Measurements from ENCODE around the gene ZNF646.

The ZNF646 gene

GRCh38 chr16:31082368-31083045 is 8.3 kb downstream of the ZNF646 start:
- H3K4me3 Mint-ChIP-seq = no peak overlapping the region
- H3K27ac Mint-ChIP-seq (ENCODE audit: low read depth) = peak overlapping the region; percentile 78

GRCh38 chr16:31083081-31083480 is 8.9 kb downstream of the ZNF646 start:
- no peak for ATAC-seq (replicated peaks; ENCODE audit: extremely low read depth, poor library complexity, severe bottlenecking)
- H3K4me3 Mint-ChIP-seq = no peak overlapping the region
- DNase-seq (ENCODE audit: low spot score in 2 of 2) = no peak
- no peaks in the 10 kb centered on the region for H3K27me3 Mint-ChIP-seq
- peaks cover 13% of the 10 kb centered on the region for H3K36me3 Mint-ChIP-seq (ENCODE audit: insufficient read depth)
- peaks cover 13% of the 10 kb centered on the region for H3K4me1 Mint-ChIP-seq
- no peak overlapping the region for H3K27ac Mint-ChIP-seq (ENCODE audit: low read depth)
- H3K9me3 Mint-ChIP-seq = no peaks in the 10 kb centered on the region

More at GRCh38 chr16:31082368-31083045, 8.3 kb downstream of the ZNF646 start:
- H3K9me3 Mint-ChIP-seq = no peaks in the 10 kb centered on the region
- ATAC-seq (replicated peaks; ENCODE audit: extremely low read depth, poor library complexity, severe bottlenecking) (no peak), DNase-seq (ENCODE audit: low spot score in 2 of 2) (no peak)
- peaks cover 17% of the 10 kb centered on the region for H3K36me3 Mint-ChIP-seq (ENCODE audit: insufficient read depth)
- peaks cover 13% of the 10 kb centered on the region for H3K4me1 Mint-ChIP-seq
- H3K27me3 Mint-ChIP-seq = no peaks in the 10 kb centered on the region

- Mint-ChIP-seq H3K4me1 (peaks cover 13% of the 10 kb centered on the region), H3K4me3 (no peak overlapping the region), H3K9me3 (no peaks in the 10 kb centered on the region), H3K36me3 (ENCODE audit: insufficient read depth) (peaks cover 12% of the 10 kb centered on the region), H3K27ac (ENCODE audit: low read depth) (no peak overlapping the region), H3K27me3 (no peaks in the 10 kb centered on the region)
- ATAC-seq (replicated peaks; ENCODE audit: extremely low read depth, poor library complexity, severe bottlenecking) (no peak), DNase-seq (ENCODE audit: low spot score in 2 of 2) (no peak)
Measured at GRCh38 chr16:31083556-31083955, 9.3 kb downstream of the ZNF646 start.

GRCh38 chr16:31083981-31084380 is 9.8 kb downstream of the ZNF646 start:
- H3K36me3 Mint-ChIP-seq (ENCODE audit: insufficient read depth) = peaks cover 12% of the 10 kb centered on the region
- ATAC-seq (replicated peaks; ENCODE audit: extremely low read depth, poor library complexity, severe bottlenecking) = no peak
- DNase-seq (ENCODE audit: low spot score in 2 of 2) = no peak

GRCh38 chr16:31084584-31085302 is 10.5 kb downstream of the ZNF646 start:
- Mint-ChIP-seq H3K36me3 (ENCODE audit: insufficient read depth) (peaks cover 12% of the 10 kb centered on the region), H3K27me3 (no peaks in the 10 kb centered on the region), H3K9me3 (no peaks in the 10 kb centered on the region), H3K4me3 (no peak overlapping the region), H3K4me1 (peaks cover 13% of the 10 kb centered on the region), H3K27ac (ENCODE audit: low read depth) (no peak overlapping the region)
- no peak for ATAC-seq (replicated peaks; ENCODE audit: extremely low read depth, poor library complexity, severe bottlenecking)
- DNase-seq (ENCODE audit: low spot score in 2 of 2) = no peak

More at GRCh38 chr16:31083981-31084380, 9.8 kb downstream of the ZNF646 start:
- Mint-ChIP-seq H3K27me3 (no peaks in the 10 kb centered on the region), H3K4me1 (peaks cover 13% of the 10 kb centered on the region), H3K27ac (ENCODE audit: low read depth) (no peak overlapping the region), H3K4me3 (no peak overlapping the region), H3K9me3 (no peaks in the 10 kb centered on the region)

GRCh38 chr16:31085411-31085810 is 11.2 kb downstream of the ZNF646 start:
- DNase-seq (ENCODE audit: low spot score in 2 of 2) (no peak), ATAC-seq (replicated peaks; ENCODE audit: extremely low read depth, poor library complexity, severe bottlenecking) (no peak)
- Mint-ChIP-seq H3K27me3 (no peaks in the 10 kb centered on the region), H3K9me3 (no peaks in the 10 kb centered on the region), H3K4me3 (no peak overlapping the region), H3K4me1 (peaks cover 13% of the 10 kb centered on the region), H3K27ac (ENCODE audit: low read depth) (peak overlapping the region; percentile 73), H3K36me3 (ENCODE audit: insufficient read depth) (peaks cover 9% of the 10 kb centered on the region)

GRCh38 chr16:31085873-31086628 is 11.8 kb downstream of the ZNF646 start:
- peaks cover 13% of the 10 kb centered on the region for H3K4me1 Mint-ChIP-seq
- peaks cover 8% of the 10 kb centered on the region for H3K36me3 Mint-ChIP-seq (ENCODE audit: insufficient read depth)
- no peaks in the 10 kb centered on the region for H3K27me3 Mint-ChIP-seq
- peak overlapping the region; percentile 73 for H3K27ac Mint-ChIP-seq (ENCODE audit: low read depth)
- H3K4me3 Mint-ChIP-seq = no peak overlapping the region
- ATAC-seq (replicated peaks; ENCODE audit: extremely low read depth, poor library complexity, severe bottlenecking) = no peak
- no peaks in the 10 kb centered on the region for H3K9me3 Mint-ChIP-seq
- DNase-seq (ENCODE audit: low spot score in 2 of 2) = no peak

- ATAC-seq (replicated peaks; ENCODE audit: extremely low read depth, poor library complexity, severe bottlenecking) (no peak), DNase-seq (ENCODE audit: low spot score in 2 of 2) (no peak)
- Mint-ChIP-seq H3K4me1 (peaks cover 13% of the 10 kb centered on the region), H3K27me3 (no peaks in the 10 kb centered on the region), H3K4me3 (no peak overlapping the region), H3K9me3 (no peaks in the 10 kb centered on the region), H3K27ac (ENCODE audit: low read depth) (peak overlapping the region; percentile 6), H3K36me3 (ENCODE audit: insufficient read depth) (peaks cover 8% of the 10 kb centered on the region)
Measured at GRCh38 chr16:31086629-31086906, 12.3 kb downstream of the ZNF646 start.

- Mint-ChIP-seq H3K36me3 (ENCODE audit: insufficient read depth) (peaks cover 8% of the 10 kb centered on the region), H3K27ac (ENCODE audit: low read depth) (no peak overlapping the region), H3K4me3 (no peak overlapping the region), H3K4me1 (peaks cover 6% of the 10 kb centered on the region), H3K27me3 (no peaks in the 10 kb centered on the region), H3K9me3 (no peaks in the 10 kb centered on the region)
- no peak for DNase-seq (ENCODE audit: low spot score in 2 of 2)
- no peak for ATAC-seq (replicated peaks; ENCODE audit: extremely low read depth, poor library complexity, severe bottlenecking)
Measured at GRCh38 chr16:31087481-31087880, 13.3 kb downstream of the ZNF646 start.

GRCh38 chr16:31087971-31088370 is 13.7 kb downstream of the ZNF646 start:
- ATAC-seq (replicated peaks; ENCODE audit: extremely low read depth, poor library complexity, severe bottlenecking) (no peak), DNase-seq (ENCODE audit: low spot score in 2 of 2) (no peak)
- H3K27me3 Mint-ChIP-seq = no peaks in the 10 kb centered on the region
- no peak overlapping the region for H3K4me3 Mint-ChIP-seq
- H3K27ac Mint-ChIP-seq (ENCODE audit: low read depth) = no peak overlapping the region
- H3K9me3 Mint-ChIP-seq = no peaks in the 10 kb centered on the region
- H3K36me3 Mint-ChIP-seq (ENCODE audit: insufficient read depth) = peaks cover 8% of the 10 kb centered on the region
- peaks cover 6% of the 10 kb centered on the region for H3K4me1 Mint-ChIP-seq

GRCh38 chr16:31088459-31089183 is 14.4 kb downstream of the ZNF646 start, which contains the start of gene PRSS53:
PRSS53 (minus strand) TSS chr16:31088943; CDS start chr16:31088809, 134 bp downstream.
- Mint-ChIP-seq H3K27me3 (no peaks in the 10 kb centered on the region), H3K27ac (ENCODE audit: low read depth) (no peak within 1 kb of the TSS), H3K4me1 (peaks cover 7% of the 10 kb centered on the region), H3K36me3 (ENCODE audit: insufficient read depth) (peaks cover 12% of the 10 kb centered on the region), H3K4me3 (no peak within 1 kb of the TSS), H3K9me3 (no peaks in the 10 kb centered on the region)
- no peak for ATAC-seq (replicated peaks; ENCODE audit: extremely low read depth, poor library complexity, severe bottlenecking)
- DNase-seq (ENCODE audit: low spot score in 2 of 2) = no peak

- ATAC-seq (replicated peaks; ENCODE audit: extremely low read depth, poor library complexity, severe bottlenecking) (no peak), DNase-seq (ENCODE audit: low spot score in 2 of 2) (no peak)
- Mint-ChIP-seq H3K4me3 (no peak overlapping the region), H3K9me3 (no peaks in the 10 kb centered on the region), H3K36me3 (ENCODE audit: insufficient read depth) (peaks cover 8% of the 10 kb centered on the region), H3K27me3 (no peaks in the 10 kb centered on the region), H3K27ac (ENCODE audit: low read depth) (no peak overlapping the region), H3K4me1 (peaks cover 13% of the 10 kb centered on the region)
Measured at GRCh38 chr16:31089199-31089598, 15.0 kb downstream of the ZNF646 start.
